Right ventricle myocardium inferior (tissue), 1 donor: Measurements from ENCODE around the gene ACAN. TPM values are rescaled to one million over a fixed set of nuclear protein-coding genes. Genes with fewer than 3 reads are reported as not detected.

Experiments used
- ATAC-seq: fragments of 200-7000 bp; cut with Tn5 transposase; one replicate; pipeline ENCODE4 v1.9.1; 2020; ENCODE audit warnings: mild to moderate bottlenecking, moderate library complexity
- DNase-seq: peaks from one replicate; pipeline ENCODE4 v3.0.0; 2021; ENCODE audit errors: missing footprints
- intact Hi-C: fragments of 100-400 bp; cut with DNase I; formaldehyde crosslinking; loops from one replicate; pipeline ENCODE4 v1.11.0; 2022
- total RNA-seq: library from RNA; stranded (reverse); fragmentation: NEBNext Ultra II Directional; extraction: Animal tissue kit (Norgen Biotek cat#: 25700); gene quantifications from one replicate; pipeline ENCODE4 v1.2.1, GENCODE V29; 2021
- donor health status: DM: no; HTN: yes; CAD: no; lungs with severe emphysema.

ACAN gene
- total RNA-seq, 1 donor from 2014 or later = not detected

DNA sequence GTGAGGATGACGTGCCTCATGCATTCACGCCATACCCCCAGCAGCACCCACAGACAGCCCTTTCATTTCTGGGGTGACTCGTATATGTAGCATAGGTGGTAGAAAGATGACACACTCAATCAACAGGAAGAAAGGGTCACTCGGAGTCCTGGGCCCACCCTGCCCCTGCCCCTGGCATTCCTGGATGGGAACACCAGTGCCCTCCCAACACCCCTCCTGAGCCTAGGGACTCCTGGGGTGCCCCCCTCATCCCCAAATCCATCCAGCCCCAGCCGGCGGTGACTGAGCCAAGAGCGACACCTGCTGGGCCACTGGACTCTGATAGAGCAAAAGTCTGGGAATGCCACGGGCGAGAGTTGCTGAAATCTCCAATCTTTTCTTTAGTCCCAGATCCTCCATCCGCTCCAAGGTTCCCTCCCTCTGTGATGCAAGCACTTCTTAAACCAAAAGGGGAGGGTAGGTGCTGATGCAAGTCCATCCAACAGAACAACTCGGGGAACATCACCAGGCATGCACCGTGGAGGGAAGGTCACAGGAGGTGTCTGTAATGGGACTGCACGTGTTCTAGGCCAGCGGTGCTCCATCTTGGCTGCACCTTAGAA lies 31.1 kb downstream of the ACAN start:
- ATAC-seq (peak; percentile 58), DNase-seq (no peak)
- intact Hi-C loops = loop anchor here (2.0 to 5.0 kb wide), 2 partner anchors 176 to 357 kb away; no protein-coding TSS in a partner anchor

DNA sequence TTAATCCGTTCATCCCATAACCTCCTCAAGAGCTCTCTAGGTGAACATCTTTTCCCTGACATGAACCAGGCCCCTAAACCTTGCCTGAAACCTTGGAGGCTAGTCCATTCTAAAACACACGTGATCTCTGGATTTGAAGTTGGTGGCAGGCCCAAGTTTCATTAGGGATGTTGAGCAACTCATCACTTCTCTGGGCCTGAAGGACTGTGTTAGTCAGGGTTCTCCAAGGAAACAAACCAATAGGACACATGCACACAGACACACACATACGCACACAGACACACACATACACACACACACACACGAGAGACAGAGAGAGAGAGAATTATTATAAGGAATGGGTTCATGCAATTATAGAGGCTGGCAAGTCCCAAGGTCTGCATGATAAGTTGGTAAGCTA lies 31.9 kb downstream of the ACAN start:
- DNase-seq (no peak), ATAC-seq (no peak)
- intact Hi-C loops = loop anchor here (2.0 kb wide), 1 partner anchor 176 kb away; no protein-coding TSS in a partner anchor

- DNase-seq (no peak), ATAC-seq (no peak)
- intact Hi-C loops = loop anchor here (2.0 kb wide), 1 partner anchor 177 kb away; no protein-coding TSS in a partner anchor
Observed at GRCh38 chr15:88835646-88836045, 32.4 kb downstream of the ACAN start.

DNA sequence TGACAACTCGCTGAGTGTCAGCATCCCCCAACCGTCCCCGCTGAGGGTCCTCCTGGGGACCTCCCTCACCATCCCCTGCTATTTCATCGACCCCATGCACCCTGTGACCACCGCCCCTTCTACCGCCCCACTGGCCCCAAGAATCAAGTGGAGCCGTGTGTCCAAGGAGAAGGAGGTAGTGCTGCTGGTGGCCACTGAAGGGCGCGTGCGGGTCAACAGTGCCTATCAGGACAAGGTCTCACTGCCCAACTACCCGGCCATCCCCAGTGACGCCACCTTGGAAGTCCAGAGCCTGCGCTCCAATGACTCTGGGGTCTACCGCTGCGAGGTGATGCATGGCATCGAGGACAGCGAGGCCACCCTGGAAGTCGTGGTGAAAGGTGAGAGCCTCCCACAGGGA lies 35.4 kb downstream of the ACAN start:
- intact Hi-C loops = no loop called here
- DNase-seq = no peak
- ATAC-seq = no peak

DNA sequence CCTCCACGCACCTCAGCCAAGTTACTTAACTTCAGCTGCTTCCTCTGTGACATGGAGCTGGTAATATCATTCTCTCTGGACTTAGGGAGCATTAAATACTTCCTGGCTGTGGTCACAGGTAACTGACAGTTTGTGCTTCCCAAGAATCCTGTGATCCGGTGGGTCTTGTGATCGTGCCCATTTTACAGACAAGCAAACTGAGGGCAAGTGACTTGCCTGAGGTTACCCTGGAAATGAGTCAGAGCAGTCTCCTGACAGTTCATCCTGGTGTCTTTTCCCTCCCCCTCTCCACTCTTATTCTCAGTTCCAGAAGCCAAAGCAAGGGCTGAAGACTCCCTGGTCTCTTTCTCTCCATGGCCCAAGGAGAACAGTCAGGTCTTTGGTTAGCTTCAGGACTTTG lies 35.9 kb downstream of the ACAN start:
- intact Hi-C loops = no loop called here
- ATAC-seq (no peak), DNase-seq (no peak)

DNA sequence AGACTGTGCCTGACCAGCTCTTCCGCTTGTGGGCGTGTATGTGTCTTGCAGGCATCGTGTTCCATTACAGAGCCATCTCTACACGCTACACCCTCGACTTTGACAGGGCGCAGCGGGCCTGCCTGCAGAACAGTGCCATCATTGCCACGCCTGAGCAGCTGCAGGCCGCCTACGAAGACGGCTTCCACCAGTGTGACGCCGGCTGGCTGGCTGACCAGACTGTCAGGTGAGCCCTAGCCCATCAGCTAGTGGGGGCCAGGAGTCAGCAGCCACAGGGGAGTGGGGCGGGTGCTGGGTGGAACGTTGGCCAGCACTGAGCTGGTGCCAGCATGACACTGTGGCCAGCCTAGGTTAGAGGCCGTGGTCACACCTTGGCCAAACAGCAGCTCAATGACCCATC lies 36.7 kb downstream of the ACAN start:
- intact Hi-C loops = no loop called here
- DNase-seq (no peak), ATAC-seq (no peak)

DNA sequence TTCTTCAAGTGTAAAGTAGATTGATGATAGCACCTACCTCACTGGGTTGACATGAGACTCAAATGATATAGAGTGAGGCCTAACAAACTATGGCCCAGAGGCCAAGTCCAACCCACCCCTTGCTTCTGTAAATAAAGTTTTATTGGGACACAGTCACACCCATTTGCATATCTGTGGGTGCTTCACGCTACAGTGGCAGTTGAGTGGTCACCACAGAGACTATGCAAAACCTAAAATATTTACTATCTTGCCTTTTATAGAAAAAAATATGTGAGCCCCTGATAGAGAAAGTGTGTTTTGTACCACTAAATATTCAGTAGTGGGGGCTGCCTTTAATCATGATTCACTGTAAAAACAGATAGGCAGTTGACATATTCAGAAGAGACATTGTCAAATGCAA lies 38.0 kb downstream of the ACAN start:
- intact Hi-C loops = no loop called here
- DNase-seq = no peak
- no peak for ATAC-seq

- no peak for ATAC-seq
Observed at GRCh38 chr15:88842156-88842555, 38.9 kb downstream of the ACAN start.

GRCh38 chr15:88843334-88843733 lies 40.1 kb downstream of the ACAN start:
- ATAC-seq = no peak
- no peak for DNase-seq
- intact Hi-C loops = no loop called here

More at GRCh38 chr15:88842156-88842555, 38.9 kb downstream of the ACAN start:
- intact Hi-C loops = no loop called here
- no peak for DNase-seq

DNA sequence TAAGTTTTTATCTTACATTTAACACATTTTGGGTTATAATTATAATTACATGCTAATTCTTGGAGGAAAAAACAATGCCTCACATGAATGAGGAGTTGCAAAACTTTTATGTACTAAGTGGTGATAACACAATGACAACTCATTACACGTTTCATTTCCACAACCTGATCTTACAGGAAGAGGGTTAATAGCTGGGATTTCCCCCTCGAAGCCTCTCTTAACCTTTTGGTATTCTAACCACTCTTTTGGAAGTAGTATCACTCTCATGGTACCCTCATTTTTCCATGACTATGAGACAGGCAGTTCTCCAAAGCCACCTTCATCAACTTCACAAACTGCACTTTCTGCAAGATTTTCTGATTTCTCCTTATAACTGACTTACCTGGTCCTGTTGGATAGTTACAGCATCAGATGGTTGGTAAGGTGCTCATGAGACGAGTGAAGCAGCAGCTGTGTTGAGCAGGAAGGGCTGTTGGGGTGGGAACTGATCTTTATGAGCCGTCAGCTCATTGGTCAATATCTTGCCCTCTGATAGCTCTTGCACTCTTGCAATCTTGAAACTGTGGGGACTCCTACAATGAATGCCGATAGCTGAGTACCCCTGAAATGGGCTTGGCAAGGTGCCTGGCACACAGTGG lies 41.6 kb downstream of the ACAN start:
- intact Hi-C loops = no loop called here
- ATAC-seq (no peak), DNase-seq (no peak)

DNA sequence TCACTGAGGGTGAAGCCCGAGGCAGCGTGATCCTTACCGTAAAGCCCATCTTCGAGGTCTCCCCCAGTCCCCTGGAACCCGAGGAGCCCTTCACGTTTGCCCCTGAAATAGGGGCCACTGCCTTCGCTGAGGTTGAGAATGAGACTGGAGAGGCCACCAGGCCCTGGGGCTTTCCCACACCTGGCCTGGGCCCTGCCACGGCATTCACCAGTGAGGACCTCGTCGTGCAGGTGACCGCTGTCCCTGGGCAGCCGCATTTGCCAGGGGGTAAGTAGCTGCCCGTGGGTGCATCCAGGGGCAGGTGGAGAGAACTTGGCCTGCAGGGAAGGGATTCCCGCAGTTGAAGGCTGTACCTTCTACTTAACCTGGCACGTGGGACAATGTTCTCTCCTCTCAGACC lies 42.4 kb downstream of the ACAN start:
- intact Hi-C loops = no loop called here
- DNase-seq (no peak), ATAC-seq (no peak)

GRCh38 chr15:88847144-88847543 lies 43.9 kb downstream of the ACAN start:
- DNase-seq (no peak), ATAC-seq (no peak)

DNA sequence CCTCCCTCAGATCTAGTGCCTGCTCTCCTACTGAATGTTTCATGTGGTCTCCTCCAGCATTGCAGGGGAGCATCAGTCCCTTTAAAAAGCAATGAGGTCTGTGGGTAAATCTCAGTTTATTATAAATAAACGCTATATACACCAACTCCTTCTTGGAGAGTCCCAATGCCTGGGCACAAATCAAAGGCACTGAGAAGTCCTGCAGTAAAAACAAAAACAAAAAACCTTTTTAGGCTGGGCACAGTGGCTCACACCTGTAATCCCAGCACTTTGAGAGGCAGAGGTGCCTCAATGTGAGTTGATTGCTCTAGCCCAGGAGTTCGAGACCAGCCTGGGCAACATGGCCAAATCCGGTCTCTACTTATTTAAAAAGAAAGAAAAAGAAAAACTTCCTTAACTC lies 45.0 kb downstream of the ACAN start:
- ATAC-seq = no peak

More at GRCh38 chr15:88847144-88847543, 43.9 kb downstream of the ACAN start:
- intact Hi-C loops = no loop called here

GRCh38 chr15:88849376-88850072 lies 46.3 kb downstream of the ACAN start:
- DNase-seq = no peak
- peak; percentile 20 for ATAC-seq
- intact Hi-C loops = no loop called here

More for the DNA sequence above, 45.0 kb downstream of the ACAN start:
- intact Hi-C loops = no loop called here
- DNase-seq = no peak

- intact Hi-C loops = no loop called here
- no peak for DNase-seq
- ATAC-seq = no peak
Observed at GRCh38 chr15:88852476-88852875, 49.2 kb downstream of the ACAN start.

- no peak for ATAC-seq
- intact Hi-C loops = no loop called here
- no peak for DNase-seq
Observed at GRCh38 chr15:88858934-88859333, 55.7 kb downstream of the ACAN start.

- no peak for DNase-seq
Observed at GRCh38 chr15:88859550-88859949, 56.3 kb downstream of the ACAN start.

DNA sequence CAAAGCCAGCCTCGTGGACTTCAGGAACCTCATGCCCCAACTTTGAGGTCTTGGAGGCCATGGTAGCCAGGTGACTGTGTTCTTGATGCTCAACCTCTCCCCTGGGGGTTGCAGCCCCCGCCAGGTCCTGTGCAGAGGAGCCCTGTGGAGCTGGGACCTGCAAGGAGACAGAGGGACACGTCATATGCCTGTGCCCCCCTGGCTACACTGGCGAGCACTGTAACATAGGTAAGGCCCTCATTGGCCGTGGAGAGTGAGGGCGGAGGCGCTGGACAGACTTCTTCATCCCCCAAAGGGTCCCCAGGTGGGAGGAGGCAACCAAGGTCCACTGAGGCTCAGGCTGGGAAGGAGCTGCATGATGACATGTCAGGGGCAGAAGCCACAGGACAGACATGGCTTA lies 57.0 kb downstream of the ACAN start:
- intact Hi-C loops = no loop called here
- ATAC-seq (no peak), DNase-seq (no peak)

More at GRCh38 chr15:88859550-88859949, 56.3 kb downstream of the ACAN start:
- ATAC-seq = no peak
- intact Hi-C loops = no loop called here

DNA sequence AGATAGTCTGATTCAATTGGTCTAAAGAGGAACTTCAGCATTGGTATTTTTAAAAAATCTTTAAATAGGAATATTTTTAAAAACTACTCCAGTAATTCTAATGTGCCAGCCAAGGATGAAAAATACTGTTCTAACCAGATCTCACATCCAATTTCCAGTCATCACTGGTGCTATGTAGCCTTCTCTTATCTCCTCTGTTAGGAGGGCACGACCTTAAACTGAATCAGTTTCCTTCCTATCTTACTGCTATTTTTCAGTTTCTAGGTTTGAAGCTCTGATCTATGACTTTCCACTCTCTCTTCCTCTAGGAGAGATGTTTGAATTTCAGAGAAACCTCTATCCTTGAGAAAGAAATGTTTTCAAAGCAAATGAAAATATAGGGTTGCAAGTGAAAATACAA lies 60.2 kb downstream of the ACAN start:
- intact Hi-C loops = no loop called here
- ATAC-seq = no peak
- DNase-seq = no peak

DNA sequence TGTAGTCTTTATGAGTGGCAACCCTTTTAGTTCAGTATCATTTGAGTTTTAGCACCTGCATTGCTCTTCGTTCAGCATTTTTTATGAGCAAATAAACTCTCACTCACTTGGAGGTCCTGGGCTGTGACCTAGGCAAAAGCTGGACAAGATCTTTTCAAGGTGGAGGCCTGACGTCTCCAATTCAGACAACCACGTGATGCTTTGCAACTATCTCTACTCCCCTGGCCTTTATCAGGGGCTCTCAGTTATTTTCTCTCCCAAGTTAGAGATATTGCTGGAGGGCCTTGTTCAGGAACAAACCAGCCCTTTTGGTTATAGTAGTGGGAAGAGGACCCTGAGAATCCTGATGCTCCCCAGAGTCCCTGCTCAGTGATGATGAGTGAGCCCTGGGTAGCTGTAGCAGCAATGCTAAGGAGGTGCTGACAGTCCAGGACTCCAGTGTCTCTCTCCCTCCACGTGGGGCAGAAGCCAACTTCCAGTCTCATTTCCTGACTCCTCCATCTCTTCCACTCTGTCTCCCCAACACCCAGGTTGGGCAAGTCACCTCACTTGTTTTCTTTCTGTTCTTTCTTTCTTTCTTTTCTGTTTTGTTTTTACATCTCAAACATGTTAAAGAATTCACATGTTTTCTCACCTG lies 61.7 kb downstream of the ACAN start:
- no peak for ATAC-seq
- no peak for DNase-seq
- intact Hi-C loops = no loop called here
